ENCODE measurements around the gene HELQ. TPM values are rescaled to one million over a fixed set of nuclear protein-coding genes. Genes with fewer than 3 reads are reported as not detected.

Gene HELQ
- total RNA-seq, 2 experiments from 2014 or later, result 7.9 to 10.9 TPM

DNA sequence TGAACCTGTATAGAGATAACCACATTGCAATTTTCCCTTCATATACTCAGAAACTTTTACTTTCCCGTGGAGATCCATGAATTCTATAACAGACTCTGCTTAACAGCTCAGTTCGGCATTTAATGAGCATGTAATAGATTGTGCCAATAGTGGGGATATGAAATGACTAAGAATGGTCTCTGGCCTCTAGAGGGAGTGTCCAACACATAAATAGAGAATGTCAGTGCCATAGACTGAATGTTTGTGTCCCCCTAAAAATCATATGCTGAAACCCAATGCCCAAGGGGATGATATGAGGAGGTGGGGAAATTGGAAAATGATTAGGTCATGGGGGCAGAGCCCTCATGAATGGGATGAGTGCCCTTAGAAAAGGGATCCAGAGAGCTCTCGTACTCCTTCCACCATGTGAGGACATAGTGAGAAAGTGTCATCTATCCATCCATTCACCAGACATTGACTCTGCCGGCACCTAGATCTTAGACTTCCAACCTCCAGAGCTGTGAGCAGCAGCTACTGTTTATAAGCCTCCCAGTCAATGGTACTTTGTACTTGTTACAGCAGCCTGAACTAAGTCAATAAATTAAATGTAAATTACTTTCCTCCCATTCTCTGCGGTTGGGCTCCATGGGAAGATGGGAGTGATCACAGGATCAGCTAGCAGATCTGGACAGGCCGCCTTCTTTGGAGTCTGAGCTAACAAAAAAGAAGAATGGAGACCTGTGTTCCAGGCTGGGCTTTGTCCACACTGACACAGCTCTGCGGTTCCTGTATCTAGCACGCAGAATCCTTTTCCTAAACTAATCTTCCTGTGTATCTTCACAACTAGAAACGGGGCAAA lies 92.9 kb downstream of the HELQ start:
- Mint-ChIP-seq H3K4me1 (ENCODE audit: low read depth) (peaks cover 1% of the 10 kb centered on the region), H3K9me3 (no peaks in the 10 kb centered on the region), H3K4me3 (no peak overlapping the region), H3K27me3 (ENCODE audit: low read depth) (peaks cover 3% of the 10 kb centered on the region), H3K36me3 (ENCODE audit: low read depth) (no peaks in the 10 kb centered on the region), H3K27ac (no peak overlapping the region)
- CTCF ChIA-PET, result interaction anchor here (0.7 to 1.6 kb wide), 5 partner anchors 8 to 212 kb away, joined by 3 to 6 read pairs (median 3); no protein-coding TSS in a partner anchor
- intact Hi-C loops (cut with micrococcal nuclease), result loop anchor here (1.0 kb wide), 1 partner anchor 278 kb away; no protein-coding TSS in a partner anchor
- no peak for DNase-seq

DNA sequence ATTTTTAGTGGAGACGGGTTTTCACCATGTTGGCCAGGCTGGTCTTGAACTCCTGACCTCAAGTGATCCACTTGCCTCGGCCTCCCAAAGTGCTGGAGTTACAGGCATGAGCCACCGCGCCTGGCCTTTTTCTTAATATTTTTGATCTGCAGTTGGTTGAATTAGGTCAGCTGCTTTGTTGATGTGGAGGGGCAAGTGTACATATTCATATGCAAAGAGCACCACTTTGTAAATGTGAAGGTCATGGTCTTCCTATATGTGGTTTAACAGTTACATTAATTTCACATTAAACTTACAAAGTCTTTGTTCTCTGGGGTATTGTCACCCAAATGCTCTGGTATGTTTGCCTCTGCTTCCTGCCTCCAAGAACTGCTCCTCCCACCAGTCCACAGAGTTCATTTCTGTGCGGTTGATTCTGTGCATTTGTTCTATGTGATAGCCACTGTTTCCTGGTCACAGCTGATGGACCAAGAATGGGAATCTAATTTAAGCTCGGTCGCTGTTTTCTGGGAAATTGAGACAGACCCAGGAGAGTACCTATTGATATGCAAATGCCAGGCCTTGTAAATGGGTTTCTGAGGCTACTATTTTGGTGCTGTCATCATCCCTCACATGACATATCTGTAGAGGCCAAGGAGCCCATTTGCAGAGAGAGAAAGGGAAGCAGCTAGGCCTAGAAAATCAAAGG lies 94.1 kb downstream of the HELQ start:
- Mint-ChIP-seq H3K4me3 (no peak overlapping the region), H3K27me3 (ENCODE audit: low read depth) (peaks cover 3% of the 10 kb centered on the region), H3K4me1 (ENCODE audit: low read depth) (peaks cover 13% of the 10 kb centered on the region), H3K36me3 (ENCODE audit: low read depth) (no peaks in the 10 kb centered on the region), H3K27ac (no peak overlapping the region), H3K9me3 (no peaks in the 10 kb centered on the region)
- intact Hi-C loops (cut with micrococcal nuclease), result loop anchor here (1.0 kb wide), 1 partner anchor 279 kb away; no protein-coding TSS in a partner anchor
- DNase-seq, result no peak
- CTCF ChIA-PET, result interaction anchor here (0.6 to 1.6 kb wide), 5 partner anchors 9 to 263 kb away, joined by 3 to 5 read pairs (median 3); no protein-coding TSS in a partner anchor

DNA sequence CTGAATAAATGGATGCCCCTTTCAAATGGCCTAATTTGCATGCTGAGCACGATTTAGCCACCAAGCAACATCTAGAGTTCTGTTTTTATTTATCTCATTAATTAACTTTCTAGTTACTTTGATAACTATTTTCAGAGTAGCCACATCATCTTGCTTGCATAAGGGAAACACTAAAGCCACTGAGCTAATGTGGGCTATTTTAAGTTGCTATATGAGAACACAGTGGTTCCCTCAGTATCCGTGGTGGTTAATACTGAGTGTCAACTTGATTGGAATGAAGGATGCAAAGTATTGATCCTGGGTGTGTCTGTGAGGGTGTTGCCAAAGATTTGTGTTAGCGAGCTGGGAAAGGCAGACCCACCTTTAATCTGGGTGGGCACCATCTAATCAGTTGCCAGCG lies 95.6 kb downstream of the HELQ start:
- no peak for DNase-seq
- intact Hi-C loops (cut with micrococcal nuclease), result no loop called here
- CTCF ChIA-PET, result no interaction called here
- Mint-ChIP-seq H3K4me3 (no peak overlapping the region), H3K36me3 (ENCODE audit: low read depth) (no peaks in the 10 kb centered on the region), H3K27me3 (ENCODE audit: low read depth) (peaks cover 3% of the 10 kb centered on the region), H3K4me1 (ENCODE audit: low read depth) (peaks cover 15% of the 10 kb centered on the region), H3K9me3 (no peaks in the 10 kb centered on the region), H3K27ac (no peak overlapping the region)

DNA sequence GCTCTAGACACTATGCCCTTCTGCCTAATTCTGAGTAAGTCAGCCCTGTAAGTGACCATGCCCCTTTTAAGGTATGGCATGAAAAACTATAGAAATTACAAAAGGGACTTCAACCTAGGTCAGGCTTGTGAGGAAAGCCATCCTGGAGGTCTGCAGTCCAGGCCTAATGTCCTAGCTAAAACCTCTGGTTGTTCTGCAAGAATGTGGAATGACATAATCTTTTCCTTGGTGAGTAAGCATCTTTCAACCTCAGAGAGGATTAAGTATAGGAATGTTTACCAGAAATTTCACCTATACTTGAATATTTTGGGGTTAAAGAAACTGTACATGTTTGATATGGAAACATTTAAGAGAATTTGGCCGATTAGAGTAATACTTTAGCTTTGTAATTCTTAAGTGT lies 97.2 kb downstream of the HELQ start:
- CTCF ChIA-PET, result interaction anchor here (1.2 kb wide), 1 partner anchor 74 kb away, joined by 3 read pairs; the partner anchor contains the start of gene COQ2
- H3K4me1 Mint-ChIP-seq (ENCODE audit: low read depth), result peaks cover 15% of the 10 kb centered on the region
- no peak overlapping the region for H3K27ac Mint-ChIP-seq
- peaks cover 3% of the 10 kb centered on the region for H3K9me3 Mint-ChIP-seq
- no peaks in the 10 kb centered on the region for H3K27me3 Mint-ChIP-seq (ENCODE audit: low read depth)
- no peaks in the 10 kb centered on the region for H3K36me3 Mint-ChIP-seq (ENCODE audit: low read depth)
- intact Hi-C loops (cut with micrococcal nuclease), result loop anchor here (5.0 to 10.0 kb wide), 4 partner anchors 179 to 1864 kb away; partner anchors contain the start of genes CDS1, GPAT3 and HNRNPD
- DNase-seq, result no peak
- H3K4me3 Mint-ChIP-seq, result no peak overlapping the region

Other genes with a start within 250 kb of the HELQ start
- gene COQ2, start 171.0 kb downstream of the HELQ start, total RNA-seq, result 10 to 100 TPM; 18.7 to 19.5 TPM
- gene HPSE, start 121.0 kb downstream of the HELQ start, total RNA-seq, result 10 to 100 TPM; 13.5 to 16.1 TPM
- 10 to 100 TPM; 67.2 to 69.9 TPM for gene MRPS18C, start 235 bp upstream of the HELQ start, total RNA-seq
- gene ABRAXAS1, start 29.3 kb upstream of the HELQ start, total RNA-seq, result 10 to 100 TPM; 19.7 to 20.9 TPM
- 1 to 10 TPM; 2.0 to 3.1 TPM for gene GPAT3, start 80.3 kb upstream of the HELQ start, total RNA-seq